PC-3 (cell line): Measurements from ENCODE around the gene WNT7B.

Experiments
- EZH2 ChIP-seq: fragments of 300-600 bp; sonication (generic); IDR thresholded peaks from one replicate; pipeline ENCODE4 v1.6.1; 2017; ENCODE audit warnings: antibody characterized with exemption, mild to moderate bottlenecking, low read length; ENCODE audit not compliant: unreplicated experiment
- TF ChIP-seq, protein P1 (sequence below): fragments of 300-600 bp; sonication (generic); conservative IDR thresholded peaks from 2 replicates; pipeline ENCODE4 v1.5.1; 2017; ENCODE audit warnings: antibody characterized with exemption, low read depth, mild to moderate bottlenecking, low read length

DNA sequence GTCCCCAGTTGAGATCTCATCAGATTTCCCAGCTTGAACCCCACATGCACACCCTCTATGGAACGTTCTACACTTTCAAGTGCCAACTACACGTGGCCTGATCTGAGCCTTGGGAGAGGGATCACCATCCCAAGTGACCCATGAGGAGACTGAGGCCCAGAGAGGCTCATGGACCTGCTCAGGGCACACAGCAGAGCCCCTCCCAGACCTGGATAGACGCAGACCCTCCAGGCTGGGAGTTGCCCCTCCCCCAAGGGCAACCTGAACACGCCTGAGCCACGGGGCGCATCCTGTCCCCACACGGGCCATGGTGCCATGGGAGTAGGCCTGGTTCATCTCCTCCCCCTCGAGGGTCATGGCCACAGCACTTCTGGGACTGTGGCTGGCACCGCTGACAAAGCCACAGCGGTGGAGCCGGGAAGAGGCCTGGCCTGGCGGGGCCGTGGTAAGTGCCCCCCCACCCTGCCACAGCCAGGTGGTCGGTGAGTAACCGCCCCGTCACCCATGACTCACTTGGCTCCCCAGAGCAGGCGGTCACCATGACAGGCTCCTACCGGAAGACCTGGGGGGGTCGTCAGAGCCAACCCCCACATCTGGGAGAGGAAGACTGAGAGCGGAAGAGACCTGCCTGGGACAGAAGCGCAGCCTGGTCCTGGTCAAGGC lies 8.1 kb downstream of the WNT7B start:
- TF ChIP-seq, protein P1, sequence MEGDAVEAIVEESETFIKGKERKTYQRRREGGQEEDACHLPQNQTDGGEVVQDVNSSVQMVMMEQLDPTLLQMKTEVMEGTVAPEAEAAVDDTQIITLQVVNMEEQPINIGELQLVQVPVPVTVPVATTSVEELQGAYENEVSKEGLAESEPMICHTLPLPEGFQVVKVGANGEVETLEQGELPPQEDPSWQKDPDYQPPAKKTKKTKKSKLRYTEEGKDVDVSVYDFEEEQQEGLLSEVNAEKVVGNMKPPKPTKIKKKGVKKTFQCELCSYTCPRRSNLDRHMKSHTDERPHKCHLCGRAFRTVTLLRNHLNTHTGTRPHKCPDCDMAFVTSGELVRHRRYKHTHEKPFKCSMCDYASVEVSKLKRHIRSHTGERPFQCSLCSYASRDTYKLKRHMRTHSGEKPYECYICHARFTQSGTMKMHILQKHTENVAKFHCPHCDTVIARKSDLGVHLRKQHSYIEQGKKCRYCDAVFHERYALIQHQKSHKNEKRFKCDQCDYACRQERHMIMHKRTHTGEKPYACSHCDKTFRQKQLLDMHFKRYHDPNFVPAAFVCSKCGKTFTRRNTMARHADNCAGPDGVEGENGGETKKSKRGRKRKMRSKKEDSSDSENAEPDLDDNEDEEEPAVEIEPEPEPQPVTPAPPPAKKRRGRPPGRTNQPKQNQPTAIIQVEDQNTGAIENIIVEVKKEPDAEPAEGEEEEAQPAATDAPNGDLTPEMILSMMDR: no peak
- no peak for TF ChIP-seq EZH2
